Measurements from ENCODE around the gene GLI2.

DNA sequence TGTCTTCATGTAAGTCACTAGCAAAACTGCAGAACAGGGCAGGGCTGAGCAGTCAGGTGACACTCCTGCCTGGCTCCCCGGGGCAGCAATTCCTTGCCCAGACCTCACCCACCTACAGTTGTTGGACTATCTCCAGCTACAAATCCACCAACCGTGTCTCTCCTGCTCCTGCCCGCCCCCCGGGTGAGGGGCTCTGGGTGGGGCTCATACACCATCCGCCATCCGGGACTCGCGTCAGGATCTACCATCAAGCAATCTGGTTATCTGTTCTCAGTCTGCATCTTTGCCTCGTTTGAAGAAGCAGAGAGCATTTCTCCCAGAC is 13.5 kb upstream of the GLI2 start:
- TF ChIP-seq, protein P1, sequence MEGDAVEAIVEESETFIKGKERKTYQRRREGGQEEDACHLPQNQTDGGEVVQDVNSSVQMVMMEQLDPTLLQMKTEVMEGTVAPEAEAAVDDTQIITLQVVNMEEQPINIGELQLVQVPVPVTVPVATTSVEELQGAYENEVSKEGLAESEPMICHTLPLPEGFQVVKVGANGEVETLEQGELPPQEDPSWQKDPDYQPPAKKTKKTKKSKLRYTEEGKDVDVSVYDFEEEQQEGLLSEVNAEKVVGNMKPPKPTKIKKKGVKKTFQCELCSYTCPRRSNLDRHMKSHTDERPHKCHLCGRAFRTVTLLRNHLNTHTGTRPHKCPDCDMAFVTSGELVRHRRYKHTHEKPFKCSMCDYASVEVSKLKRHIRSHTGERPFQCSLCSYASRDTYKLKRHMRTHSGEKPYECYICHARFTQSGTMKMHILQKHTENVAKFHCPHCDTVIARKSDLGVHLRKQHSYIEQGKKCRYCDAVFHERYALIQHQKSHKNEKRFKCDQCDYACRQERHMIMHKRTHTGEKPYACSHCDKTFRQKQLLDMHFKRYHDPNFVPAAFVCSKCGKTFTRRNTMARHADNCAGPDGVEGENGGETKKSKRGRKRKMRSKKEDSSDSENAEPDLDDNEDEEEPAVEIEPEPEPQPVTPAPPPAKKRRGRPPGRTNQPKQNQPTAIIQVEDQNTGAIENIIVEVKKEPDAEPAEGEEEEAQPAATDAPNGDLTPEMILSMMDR (conservative IDR thresholded peaks at IDR 0.05; ENCODE audit: low read length) = no peak
- no peak for TF ChIP-seq EZH2phosphoT487 (IDR thresholded peaks at IDR 0.05; ENCODE audit: borderline replicate concordance)

Data from Loucy (cell line).